A673 (cell line): ENCODE data around the gene SMARCAD1. TPM values are rescaled to one million over a fixed set of nuclear protein-coding genes. Genes with fewer than 3 reads are reported as not detected.

ENCODE experiments used
- BruUV-seq: library from RNA; stranded (reverse); fragments of 400-500 nt; replicated peaks from 2 replicates; lab custom pipeline; 2021; lab: Mats Ljungman, UMichigan
- CTCF ChIA-PET: fragments of 300-600 bp; sonication (Branson Sonifier 250); formaldehyde crosslinking; loops from one replicate; lab custom pipeline; 2022; ENCODE audit warnings: antibody characterized with exemption; lab: Charles Lee
- POLR2A ChIA-PET: fragments of 300-600 bp; sonication (Branson Sonifier 250); formaldehyde crosslinking; loops from one replicate; lab custom pipeline; 2022; ENCODE audit warnings: antibody characterized with exemption; ENCODE audit not compliant: low non-redundant PET; lab: Charles Lee
- DNase-seq: peaks from one replicate; pipeline ENCODE4 v3.0.0-alpha.2; 2015; ENCODE audit warnings: low spot score
- H3K27ac ChIP-seq: fragments of 200-600 bp; sonication (generic); 2 replicates; pipeline ENCODE4 v1.5.1; 2016; ENCODE audit warnings: mixed run types, low read depth, mild to moderate bottlenecking, mixed read lengths, antibody characterized with exemption, low read length; ENCODE audit not compliant: poor library complexity, severe bottlenecking
- H3K27me3 ChIP-seq: fragments of 200-600 bp; sonication (generic); replicated peaks from 2 replicates; pipeline ENCODE4 v1.6.1; 2017; ENCODE audit warnings: mixed run types, low read depth, mild to moderate bottlenecking, mixed read lengths, antibody characterized with exemption, low read length; ENCODE audit not compliant: insufficient read depth, poor library complexity
- H3K36me3 ChIP-seq: fragments of 200-600 bp; sonication (generic); 2 replicates; pipeline ENCODE4 v1.6.1; 2016; ENCODE audit warnings: mixed run types, mild to moderate bottlenecking, mixed read lengths, antibody characterized with exemption, low read length; ENCODE audit not compliant: insufficient read depth, poor library complexity, severe bottlenecking
- H3K4me1 ChIP-seq: fragments of 200-600 bp; sonication (generic); 2 replicates; pipeline ENCODE4 v1.6.1; 2017; ENCODE audit warnings: mixed run types, mild to moderate bottlenecking, mixed read lengths, antibody characterized with exemption, low read length; ENCODE audit not compliant: insufficient read depth, poor library complexity, severe bottlenecking
- H3K4me3 ChIP-seq: fragments of 200-600 bp; sonication (generic); 2 replicates; pipeline ENCODE4 v1.5.1; 2016; ENCODE audit warnings: low read depth, mixed run types, mild to moderate bottlenecking, mixed read lengths, low read length; ENCODE audit not compliant: poor library complexity, severe bottlenecking
- H3K9me3 ChIP-seq: fragments of 200-600 bp; sonication (generic); 2 replicates; pipeline ENCODE4 v1.6.1; 2016; ENCODE audit warnings: mixed run types, low read depth, mild to moderate bottlenecking, mixed read lengths, antibody characterized with exemption, low read length; ENCODE audit not compliant: poor library complexity, severe bottlenecking
- CTCF ChIP-seq: fragments of 300-800, 200-600 bp; sonication (generic); conservative IDR thresholded peaks from 2 replicates; pipeline ENCODE4 v1.5.1; 2017; ENCODE audit warnings: low read depth, mild to moderate bottlenecking, antibody characterized with exemption, low read length, moderate library complexity, mixed read lengths
- EZH2 ChIP-seq: fragments of 200-600 bp; sonication (generic); IDR thresholded peaks from 2 replicates; pipeline ENCODE4 v1.6.1; 2017; ENCODE audit warnings: borderline replicate concordance, low read depth, mild to moderate bottlenecking, mixed read lengths, antibody characterized with exemption, low read length; ENCODE audit not compliant: poor library complexity, severe bottlenecking
- intact Hi-C: fragments of 100-400 bp; cut with micrococcal nuclease; formaldehyde crosslinking; loops from one replicate; pipeline ENCODE4 v1.10.0; 2022; ENCODE audit not compliant: unreplicated experiment
- total RNA-seq: library from RNA; stranded (reverse); gene quantifications from 2 replicates; pipeline ENCODE4 v1.2.3, GENCODE V29; 2021

Gene SMARCAD1
- total RNA-seq, 1 experiment from 2014 or later: 27.1 TPM

GRCh38 chr4:94251094-94251493 lies 43.4 kb downstream of the SMARCAD1 start:
- intact Hi-C loops: no loop called here
- Histone ChIP-seq H3K4me1 (no peaks in the 10 kb centered on the region), H3K9me3 (no peaks in the 10 kb centered on the region), H3K4me3 (no peak overlapping the region), H3K27me3 (no peaks in the 10 kb centered on the region), H3K27ac (no peak overlapping the region), H3K36me3 (peaks cover 11% of the 10 kb centered on the region)
- no TSS peak for BruUV-seq
- ChIA-PET CTCF (no interaction called here), POLR2A (no interaction called here)
- TF ChIP-seq CTCF: no peak
- TF ChIP-seq EZH2: no peak
- DNase-seq: no peak

- no peak for TF ChIP-seq CTCF
- Histone ChIP-seq H3K27ac (no peak overlapping the region), H3K27me3 (no peaks in the 10 kb centered on the region), H3K4me1 (no peaks in the 10 kb centered on the region), H3K9me3 (no peaks in the 10 kb centered on the region), H3K36me3 (peaks cover 8% of the 10 kb centered on the region), H3K4me3 (no peak overlapping the region)
- ChIA-PET CTCF (no interaction called here), POLR2A (no interaction called here)
- DNase-seq: no peak
- BruUV-seq: no TSS peak
- intact Hi-C loops: no loop called here
These were observed 45.4 kb downstream of the SMARCAD1 start for GRCh38 chr4:94253036-94253435.

GRCh38 chr4:94256144-94256783 lies 48.6 kb downstream of the SMARCAD1 start:
- TF ChIP-seq EZH2 (no peak), CTCF (no peak)
- intact Hi-C loops: loop anchor here (5.0 kb wide), 1 partner anchor 464 kb away; no protein-coding TSS in a partner anchor
- CTCF ChIA-PET: no interaction called here
- no TSS peak for BruUV-seq
- no peaks in the 10 kb centered on the region for H3K9me3 ChIP-seq
- peaks cover 8% of the 10 kb centered on the region for H3K36me3 ChIP-seq
- H3K27ac ChIP-seq: no peak overlapping the region
- H3K27me3 ChIP-seq: no peaks in the 10 kb centered on the region
- no peak overlapping the region for H3K4me3 ChIP-seq
- POLR2A ChIA-PET: no interaction called here
- no peak for DNase-seq
- peaks cover 5% of the 10 kb centered on the region for H3K4me1 ChIP-seq
